ENCODE results near the gene ARMC2. TPM values are rescaled to one million over a fixed set of nuclear protein-coding genes. Genes with fewer than 3 reads are reported as not detected.

ARMC2 gene
- total RNA-seq, 2 experiments from 2014 or later, result 3.9 to 5.2 TPM

- H3K9me3 Mint-ChIP-seq (ENCODE audit: low read depth), result no peaks in the 10 kb centered on the region
- ChIA-PET CTCF (no interaction called here), POLR2A (no interaction called here)
- H3K4me1 Mint-ChIP-seq, result peaks cover 19% of the 10 kb centered on the region
- no peaks in the 10 kb centered on the region for H3K27me3 Mint-ChIP-seq
- intact Hi-C loops (cut with DNase I, micrococcal nuclease), result no loop called here
- no peaks in the 10 kb centered on the region for H3K36me3 Mint-ChIP-seq (ENCODE audit: low read depth)
- DNase-seq (no peak), ATAC-seq (no peak)
- no peak overlapping the region for H3K4me3 Mint-ChIP-seq
- H3K27ac Mint-ChIP-seq, result no peak overlapping the region
These were observed 109.0 kb downstream of the ARMC2 start for GRCh38 chr6:108957221-108957620.

GRCh38 chr6:108958900-108959770 lies 110.9 kb downstream of the ARMC2 start:
- no peak overlapping the region for H3K4me3 Mint-ChIP-seq
- H3K9me3 Mint-ChIP-seq (ENCODE audit: low read depth), result no peaks in the 10 kb centered on the region
- no peak overlapping the region for H3K27ac Mint-ChIP-seq
- ChIA-PET POLR2A (no interaction called here), CTCF (interaction anchor here (1.1 kb wide), 1 partner anchor 17 kb away, joined by 4 read pairs; no protein-coding TSS in a partner anchor)
- H3K36me3 Mint-ChIP-seq (ENCODE audit: low read depth), result no peaks in the 10 kb centered on the region
- DNase-seq, result no peak
- ATAC-seq, result no peak
- no peaks in the 10 kb centered on the region for H3K27me3 Mint-ChIP-seq
- intact Hi-C loops (cut with DNase I, micrococcal nuclease), result no loop called here
- H3K4me1 Mint-ChIP-seq, result peaks cover 19% of the 10 kb centered on the region

DNA sequence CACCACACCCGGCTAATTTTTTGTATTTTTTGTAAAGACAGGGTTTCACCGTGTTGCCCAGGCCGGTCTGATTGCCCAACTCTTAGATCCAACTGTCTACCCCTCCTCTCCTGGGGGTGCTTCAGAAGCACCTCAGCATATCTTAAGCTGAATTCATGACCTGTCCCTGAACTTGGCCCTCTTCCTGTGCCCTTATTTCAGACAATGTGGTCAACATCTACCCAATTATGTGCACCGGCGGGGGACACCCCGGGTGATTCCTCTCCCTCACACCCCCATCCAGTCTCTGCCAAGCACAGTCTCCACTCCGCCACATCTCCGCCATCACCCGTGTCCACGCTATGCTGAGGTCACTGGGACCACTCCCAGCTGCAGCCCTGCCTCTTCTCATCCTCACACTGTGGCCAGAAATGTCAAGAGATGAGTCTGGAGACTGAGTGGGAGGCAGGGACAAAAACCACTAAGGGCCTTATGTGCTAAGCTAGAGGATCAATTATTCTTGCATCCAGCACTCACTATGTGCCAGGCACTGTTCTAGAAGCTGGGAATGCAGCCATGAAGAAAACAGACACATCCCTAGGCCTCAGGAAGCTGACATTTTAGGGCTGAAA lies 111.9 kb downstream of the ARMC2 start:
- Mint-ChIP-seq H3K4me1 (peaks cover 16% of the 10 kb centered on the region), H3K9me3 (ENCODE audit: low read depth) (no peaks in the 10 kb centered on the region), H3K27me3 (no peaks in the 10 kb centered on the region), H3K4me3 (no peak overlapping the region), H3K36me3 (ENCODE audit: low read depth) (no peaks in the 10 kb centered on the region), H3K27ac (no peak overlapping the region)
- DNase-seq, result no peak
- no peak for ATAC-seq
- CTCF ChIA-PET, result no interaction called here
- POLR2A ChIA-PET, result no interaction called here
- intact Hi-C loops (cut with DNase I, micrococcal nuclease), result no loop called here

GRCh38 chr6:108960601-108961000 lies 112.4 kb downstream of the ARMC2 start:
- Mint-ChIP-seq H3K36me3 (ENCODE audit: low read depth) (no peaks in the 10 kb centered on the region), H3K27me3 (no peaks in the 10 kb centered on the region), H3K9me3 (ENCODE audit: low read depth) (no peaks in the 10 kb centered on the region), H3K4me1 (peaks cover 11% of the 10 kb centered on the region), H3K4me3 (no peak overlapping the region), H3K27ac (no peak overlapping the region)
- POLR2A ChIA-PET, result no interaction called here
- no peak for DNase-seq
- ATAC-seq, result no peak
- intact Hi-C loops (cut with DNase I, micrococcal nuclease), result no loop called here
- CTCF ChIA-PET, result no interaction called here

DNA sequence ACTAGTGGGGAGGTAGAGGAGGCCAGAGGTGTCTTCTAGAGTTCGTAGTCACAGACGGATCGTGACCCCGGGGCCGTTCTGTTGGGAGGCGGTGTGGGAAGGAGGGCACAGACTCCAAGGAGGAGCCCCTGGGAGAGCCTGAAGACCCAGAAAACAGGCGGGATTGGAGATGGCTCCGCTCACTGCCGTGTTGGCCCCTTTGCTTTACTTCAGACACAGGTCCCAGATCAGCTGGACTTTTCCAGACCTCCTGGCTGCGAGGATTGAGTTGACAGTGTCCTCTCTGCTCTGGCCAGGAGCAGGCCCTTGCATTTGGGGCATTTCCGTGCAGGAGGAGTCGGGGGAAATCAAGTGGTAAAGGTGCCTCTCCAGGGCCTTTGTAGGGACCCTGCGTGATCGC lies 112.9 kb downstream of the ARMC2 start:
- no peaks in the 10 kb centered on the region for H3K27me3 Mint-ChIP-seq
- no peak overlapping the region for H3K4me3 Mint-ChIP-seq
- no peaks in the 10 kb centered on the region for H3K36me3 Mint-ChIP-seq (ENCODE audit: low read depth)
- intact Hi-C loops (cut with DNase I, micrococcal nuclease), result no loop called here
- POLR2A ChIA-PET, result no interaction called here
- H3K4me1 Mint-ChIP-seq, result peaks cover 7% of the 10 kb centered on the region
- CTCF ChIA-PET, result interaction anchor here (1.1 kb wide), 1 partner anchor 25 kb away, joined by 3 read pairs; no protein-coding TSS in a partner anchor
- ATAC-seq, result no peak
- H3K9me3 Mint-ChIP-seq (ENCODE audit: low read depth), result no peaks in the 10 kb centered on the region
- no peak overlapping the region for H3K27ac Mint-ChIP-seq
- DNase-seq, result no peak

DNA sequence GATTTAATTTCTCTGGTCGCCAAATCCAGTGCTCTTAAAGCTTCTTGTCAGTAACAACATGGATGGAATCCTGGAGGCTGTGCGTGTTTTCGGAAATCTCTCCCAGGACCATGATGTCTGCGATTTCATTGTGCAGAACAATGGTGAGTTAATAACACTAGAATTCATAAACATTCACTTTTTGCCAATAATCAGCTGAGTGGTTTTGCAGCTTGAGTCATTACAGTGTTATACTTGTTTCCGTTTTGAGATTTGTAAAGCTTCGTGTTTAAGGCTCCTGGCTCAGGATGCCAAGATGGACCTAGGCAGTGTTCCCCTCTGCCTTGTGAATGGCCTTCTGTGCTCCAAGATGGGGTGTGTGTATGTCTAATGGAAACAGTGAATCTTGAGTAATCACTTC lies 113.8 kb downstream of the ARMC2 start:
- DNase-seq (no peak), ATAC-seq (no peak)
- ChIA-PET CTCF (interaction anchor here (1.1 to 1.2 kb wide), 2 partner anchors 9 to 26 kb away, joined by 3 read pairs; no protein-coding TSS in a partner anchor), POLR2A (no interaction called here)
- intact Hi-C loops (cut with DNase I, micrococcal nuclease), result no loop called here
- Mint-ChIP-seq H3K4me3 (no peak overlapping the region), H3K27me3 (no peaks in the 10 kb centered on the region), H3K27ac (no peak overlapping the region), H3K4me1 (peaks cover 11% of the 10 kb centered on the region), H3K9me3 (ENCODE audit: low read depth) (no peaks in the 10 kb centered on the region), H3K36me3 (ENCODE audit: low read depth) (no peaks in the 10 kb centered on the region)

DNA sequence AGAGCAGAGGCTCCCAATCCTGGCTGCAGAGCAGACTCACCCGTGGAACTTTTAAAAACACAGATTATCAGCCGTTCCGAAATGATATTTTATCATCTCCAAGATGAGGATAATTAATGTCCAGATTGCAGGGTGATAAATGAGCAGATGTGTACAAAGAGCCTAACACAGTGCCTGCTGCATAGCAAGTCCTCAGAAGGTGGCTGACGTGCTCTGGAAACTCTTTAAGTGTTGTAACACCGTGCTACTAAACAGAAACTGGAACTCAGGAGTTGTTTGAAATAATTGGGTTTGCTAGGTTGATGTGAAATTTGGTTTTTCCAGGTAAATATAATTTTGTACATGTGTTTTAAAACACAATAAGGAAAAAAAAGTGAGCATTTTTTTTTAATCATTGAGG lies 118.0 kb downstream of the ARMC2 start:
- ATAC-seq, result no peak
- intact Hi-C loops (cut with DNase I, micrococcal nuclease), result no loop called here
- Mint-ChIP-seq H3K27me3 (no peaks in the 10 kb centered on the region), H3K27ac (no peak overlapping the region), H3K4me3 (no peak overlapping the region), H3K4me1 (peaks cover 8% of the 10 kb centered on the region), H3K9me3 (ENCODE audit: low read depth) (no peaks in the 10 kb centered on the region), H3K36me3 (ENCODE audit: low read depth) (no peaks in the 10 kb centered on the region)
- ChIA-PET POLR2A (no interaction called here), CTCF (interaction anchor here (0.9 to 1.7 kb wide), 3 partner anchors 11 to 50 kb away, joined by 3 to 5 read pairs (median 4); no protein-coding TSS in a partner anchor)
- no peak for DNase-seq

GRCh38 chr6:108966855-108967755 lies 118.9 kb downstream of the ARMC2 start:
- H3K9me3 Mint-ChIP-seq (ENCODE audit: low read depth), result no peaks in the 10 kb centered on the region
- ChIA-PET POLR2A (no interaction called here), CTCF (interaction anchor here (0.6 to 1.7 kb wide), 4 partner anchors 12 to 106 kb away, joined by 3 to 5 read pairs (median 4); no protein-coding TSS in a partner anchor)
- peak; percentile 94 for ATAC-seq
- peak; percentile 40 for DNase-seq
- H3K4me1 Mint-ChIP-seq, result peaks cover 8% of the 10 kb centered on the region
- H3K27ac Mint-ChIP-seq, result no peak overlapping the region
- no peaks in the 10 kb centered on the region for H3K27me3 Mint-ChIP-seq
- intact Hi-C loops (cut with DNase I, micrococcal nuclease), result no loop called here
- no peak overlapping the region for H3K4me3 Mint-ChIP-seq
- no peaks in the 10 kb centered on the region for H3K36me3 Mint-ChIP-seq (ENCODE audit: low read depth)

DNA sequence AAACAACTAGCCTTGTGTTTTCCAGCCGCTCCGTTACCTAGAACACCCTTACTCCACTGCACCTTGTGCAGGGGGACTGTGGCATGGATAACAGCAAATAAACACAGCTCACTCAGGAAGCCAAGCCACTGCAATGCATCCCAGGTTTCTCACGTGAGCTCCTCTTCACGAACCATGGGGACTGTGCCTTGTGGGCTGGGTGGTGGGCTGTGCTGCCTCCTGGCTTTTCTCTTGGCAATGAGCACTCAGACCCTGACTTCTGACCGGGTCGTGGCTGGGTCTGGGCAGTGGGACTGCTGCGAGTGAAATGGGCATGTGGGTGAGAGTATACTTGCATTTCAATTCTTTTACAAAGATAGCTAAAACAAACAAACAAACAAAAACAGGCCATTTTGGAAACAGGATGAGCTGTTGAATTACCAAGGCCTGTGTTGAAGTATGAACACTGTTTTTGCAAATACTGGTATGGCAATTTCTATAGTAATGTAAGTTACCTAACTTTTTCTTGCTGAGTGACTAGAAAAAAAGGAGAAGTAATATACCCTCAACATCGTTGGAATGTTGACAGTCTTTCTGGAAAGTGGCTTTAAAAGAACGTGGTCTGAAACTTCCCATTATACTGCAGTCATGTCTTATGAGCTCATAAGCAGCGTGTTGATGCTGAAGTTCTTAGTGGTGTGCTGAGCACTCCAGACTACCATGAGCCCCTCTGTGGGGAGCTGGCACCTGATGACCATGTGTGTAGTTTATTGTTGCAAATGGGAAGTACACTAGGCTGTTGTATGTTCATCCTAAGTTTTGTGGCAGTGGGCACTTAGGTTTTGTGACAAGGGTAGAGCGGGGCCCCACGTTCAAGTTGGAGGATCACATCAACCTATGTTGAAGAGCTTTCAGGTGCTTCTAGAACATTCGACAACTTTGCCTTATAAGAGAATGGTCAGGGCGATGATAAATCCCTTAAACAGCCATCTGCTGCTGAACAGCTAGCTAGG lies 120.4 kb downstream of the ARMC2 start:
- Mint-ChIP-seq H3K4me1 (peaks cover 8% of the 10 kb centered on the region), H3K27me3 (no peaks in the 10 kb centered on the region), H3K36me3 (ENCODE audit: low read depth) (no peaks in the 10 kb centered on the region), H3K4me3 (no peak overlapping the region), H3K9me3 (ENCODE audit: low read depth) (no peaks in the 10 kb centered on the region), H3K27ac (no peak overlapping the region)
- no peak for ATAC-seq
- no peak for DNase-seq
- intact Hi-C loops (cut with DNase I, micrococcal nuclease), result no loop called here
- POLR2A ChIA-PET, result no interaction called here
- CTCF ChIA-PET, result interaction anchor here (0.5 to 1.3 kb wide), 5 partner anchors 14 to 1367 kb away, joined by 3 to 7 read pairs (median 4); no protein-coding TSS in a partner anchor

DNA sequence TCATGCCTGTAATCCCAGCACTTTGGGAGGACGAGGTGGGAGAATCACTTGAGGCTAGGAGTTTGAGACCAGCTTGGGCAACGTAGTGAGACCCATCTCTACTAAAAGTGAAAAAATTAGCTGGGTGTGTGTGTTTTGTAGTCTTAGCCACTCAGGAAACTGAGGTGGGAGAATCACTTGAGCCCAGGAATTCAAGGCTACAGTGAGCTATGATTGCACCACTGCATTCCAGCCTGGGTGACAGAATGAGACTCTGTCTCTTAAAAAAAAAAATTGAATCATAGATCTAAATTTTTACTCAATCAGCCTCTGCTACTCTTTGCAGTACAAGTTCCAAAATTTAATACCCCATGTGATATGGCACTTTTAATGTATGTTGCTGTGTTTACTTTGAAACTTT lies 121.6 kb downstream of the ARMC2 start:
- no peak overlapping the region for H3K27ac Mint-ChIP-seq
- no peaks in the 10 kb centered on the region for H3K9me3 Mint-ChIP-seq (ENCODE audit: low read depth)
- POLR2A ChIA-PET, result no interaction called here
- CTCF ChIA-PET, result interaction anchor here (1.1 kb wide), 1 partner anchor 15 kb away, joined by 4 read pairs; no protein-coding TSS in a partner anchor
- H3K4me1 Mint-ChIP-seq, result peaks cover 8% of the 10 kb centered on the region
- no peak for DNase-seq
- H3K27me3 Mint-ChIP-seq, result no peaks in the 10 kb centered on the region
- no peak overlapping the region for H3K4me3 Mint-ChIP-seq
- no peak for ATAC-seq
- intact Hi-C loops (cut with DNase I, micrococcal nuclease), result no loop called here
- no peaks in the 10 kb centered on the region for H3K36me3 Mint-ChIP-seq (ENCODE audit: low read depth)

Data from activated CD4-positive, alpha-beta T cell treated with anti-CD3 and anti-CD28 coated beads for 36 hours (primary cell).